IPS DF 4.7 (cell line): Measurements from ENCODE around the gene MAGI2.

Experiments used
- DNase-seq: peaks from one replicate; pipeline ENCODE4 v3.0.0-alpha.2; 2013; ENCODE audit warnings: low spot score; ENCODE audit errors: extremely low read depth

Gene MAGI2

DNA sequence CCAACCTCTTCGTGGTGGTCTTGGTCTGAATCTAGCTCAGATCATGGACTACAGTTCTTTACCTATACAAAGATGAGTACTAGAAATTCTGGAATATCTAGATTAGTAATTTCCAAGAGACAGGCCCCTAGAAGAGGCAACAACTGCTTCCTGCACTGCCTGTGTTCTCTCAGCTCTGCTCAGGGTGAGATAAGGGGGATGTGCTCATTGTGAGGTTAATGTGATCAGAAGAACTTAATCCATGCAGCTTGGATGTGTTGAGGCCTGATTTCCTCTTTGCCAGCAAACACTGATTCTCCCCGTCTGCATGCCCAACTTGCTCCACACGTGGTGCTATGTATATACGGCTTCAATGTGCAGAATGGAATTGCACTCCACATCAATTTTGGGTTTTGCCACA, 1386.9 kb downstream of the MAGI2 start:
- no peak for DNase-seq

DNA sequence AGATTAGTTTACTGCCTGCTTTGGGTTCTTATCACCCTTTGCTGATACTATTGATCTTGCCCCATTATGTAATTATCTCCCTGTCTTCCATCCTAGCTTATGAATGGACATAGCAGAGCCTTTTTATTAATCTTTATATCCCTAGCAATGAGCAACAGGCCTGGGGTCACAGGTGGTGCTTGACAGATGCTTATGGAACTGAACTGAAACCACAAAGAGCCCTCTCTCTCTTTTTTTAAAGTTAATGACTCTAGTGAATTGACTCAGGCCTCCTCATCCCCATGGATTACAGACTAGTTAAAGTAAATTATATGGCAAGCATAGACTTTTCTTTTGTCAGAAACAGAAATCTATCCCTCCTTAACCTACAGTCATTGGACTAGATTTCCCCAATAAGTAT, 1389.7 kb downstream of the MAGI2 start:
- no peak for DNase-seq

DNA sequence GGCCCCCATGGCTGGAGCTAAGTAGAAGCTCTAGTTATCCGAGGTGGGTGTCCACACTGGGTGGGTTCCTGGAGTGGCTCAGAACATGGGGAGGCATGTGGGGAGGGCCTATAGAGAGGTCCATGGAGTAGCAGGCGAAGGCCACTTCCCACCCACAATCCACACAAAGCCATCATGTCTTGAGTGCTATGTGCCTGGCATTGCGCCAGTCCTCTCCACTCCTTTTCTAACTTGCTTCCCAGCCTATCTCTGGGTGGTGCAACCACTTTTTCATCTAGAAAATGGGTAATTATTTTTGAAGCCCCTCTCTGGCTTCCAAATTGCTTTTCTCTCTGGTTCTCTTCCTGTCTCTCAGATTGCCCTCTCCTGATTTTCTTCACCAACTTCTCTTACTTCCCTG, 1391.3 kb downstream of the MAGI2 start:
- no peak for DNase-seq

DNA sequence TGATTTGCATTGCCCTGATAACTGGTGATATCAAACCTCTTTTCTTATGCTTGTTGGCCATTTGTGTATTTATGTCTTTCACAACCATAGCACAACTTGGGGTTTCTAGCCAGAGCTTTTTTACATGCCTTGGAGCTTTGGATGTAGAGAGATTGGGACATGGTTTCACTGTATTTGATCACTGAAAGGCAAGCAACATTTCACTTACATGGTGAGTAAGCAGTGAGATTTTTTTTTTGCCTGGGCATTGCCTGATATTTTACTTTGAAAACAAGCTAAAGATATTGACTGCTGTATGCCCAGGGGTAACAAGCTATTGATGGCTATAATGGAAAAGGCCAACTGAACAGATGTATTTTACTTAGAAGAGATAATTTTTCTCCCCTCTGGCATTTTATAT, 1395.9 kb downstream of the MAGI2 start:
- DNase-seq, result no peak

DNA sequence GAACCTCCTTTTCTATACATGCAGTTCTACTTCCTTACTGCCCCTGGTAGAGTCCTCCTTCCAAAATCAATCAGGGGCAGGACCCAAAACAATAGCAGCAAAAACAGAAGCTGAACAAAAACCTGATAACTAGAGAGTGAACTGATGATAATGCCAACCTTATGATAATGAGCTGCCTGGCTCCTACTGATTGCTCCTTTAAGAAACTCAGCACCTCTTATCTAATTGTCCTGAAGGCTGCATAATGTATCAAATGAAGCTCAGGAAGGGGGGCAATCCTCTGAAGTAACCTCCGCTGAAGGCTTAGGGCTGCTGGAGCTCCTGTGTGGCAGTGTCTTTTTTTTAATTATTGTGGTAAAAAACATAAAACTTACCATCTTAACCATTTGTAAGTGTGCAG, 1397.9 kb downstream of the MAGI2 start:
- no peak for DNase-seq

DNA sequence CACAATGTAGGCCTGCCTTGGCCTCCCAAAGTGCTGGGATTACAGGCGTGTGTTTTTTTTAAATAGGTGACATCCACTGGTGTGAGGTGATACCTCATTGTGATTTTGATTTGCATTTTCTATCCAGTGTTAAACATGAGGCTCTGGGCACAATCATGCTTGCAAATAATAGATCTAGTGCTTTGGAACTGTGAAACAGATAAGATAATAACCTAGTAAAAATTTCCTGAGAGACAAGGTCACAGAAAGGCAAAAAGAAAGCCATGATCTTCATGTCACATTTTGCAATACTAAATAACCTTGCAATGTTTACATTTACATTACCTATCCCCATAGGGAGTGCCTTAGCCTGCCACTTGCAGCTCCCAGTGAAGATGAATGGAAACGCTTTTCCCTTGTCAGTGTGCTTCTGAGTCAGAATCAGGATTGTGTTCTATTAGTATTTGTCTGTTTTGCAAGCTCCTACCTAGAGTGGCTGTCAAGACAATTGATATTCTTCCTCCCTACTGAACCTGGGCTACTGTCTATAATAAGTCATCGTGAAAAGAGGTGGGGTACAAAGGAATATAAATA, 1398.4 kb downstream of the MAGI2 start:
- no peak for DNase-seq

DNA sequence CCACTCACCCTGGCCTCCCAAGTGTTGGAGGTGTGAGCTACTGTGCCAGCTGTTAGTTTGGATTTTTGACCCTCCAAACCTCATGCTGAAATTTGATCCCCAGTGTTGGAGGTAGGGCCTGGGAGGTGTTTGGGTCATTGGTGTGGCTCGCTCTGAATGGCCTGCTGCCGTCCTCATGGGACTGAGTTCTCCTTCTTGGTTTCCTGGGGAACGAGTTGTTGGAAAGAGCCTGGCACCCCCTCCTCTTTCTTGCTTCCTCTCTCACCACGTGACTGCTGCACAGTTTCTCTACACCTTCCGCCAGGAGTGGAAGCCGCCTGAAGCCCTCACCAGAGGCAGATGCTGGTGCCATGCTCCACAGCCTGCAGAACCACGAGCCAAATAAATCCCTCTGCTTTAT, 1401.4 kb downstream of the MAGI2 start:
- DNase-seq, result peak; percentile 69

DNA sequence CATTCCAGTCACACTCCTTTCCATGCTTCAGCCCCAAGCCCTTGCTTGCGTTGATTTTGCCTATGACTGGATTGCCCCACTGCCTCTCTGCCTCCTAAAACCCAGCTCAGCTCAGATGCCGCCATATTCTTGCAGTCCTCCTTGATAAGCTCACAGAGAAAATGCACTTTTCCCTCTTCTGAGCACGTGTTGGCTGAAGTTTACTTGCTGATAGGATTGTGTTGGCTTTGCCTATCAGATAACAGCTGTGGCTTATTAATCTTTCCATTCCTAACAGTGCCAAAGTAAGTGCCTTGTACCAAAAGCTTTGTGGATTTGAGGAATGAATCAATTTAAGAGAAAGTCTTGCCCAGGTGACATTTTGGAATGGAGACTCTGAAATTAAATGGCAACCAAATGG, 1405.7 kb downstream of the MAGI2 start:
- no peak for DNase-seq

DNA sequence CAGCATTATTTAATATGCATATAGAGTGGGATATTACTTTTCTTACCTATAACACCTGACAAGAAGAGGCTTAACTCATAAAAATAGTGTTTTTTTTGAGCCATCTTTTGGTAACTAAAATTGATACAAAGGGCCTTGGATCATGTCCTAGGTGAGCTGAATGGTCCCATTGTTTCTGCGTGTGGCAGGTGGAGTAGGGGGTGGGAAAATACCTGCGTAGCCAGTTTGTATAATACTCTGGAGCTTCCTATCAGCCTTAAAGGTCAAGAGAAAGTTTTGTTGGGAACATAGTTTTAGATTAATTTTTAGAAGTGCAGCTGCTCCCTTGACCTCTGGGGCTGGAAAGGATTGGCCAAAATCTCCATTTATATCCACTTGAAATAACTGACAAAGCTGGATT, 1410.3 kb downstream of the MAGI2 start:
- DNase-seq, result no peak

DNA sequence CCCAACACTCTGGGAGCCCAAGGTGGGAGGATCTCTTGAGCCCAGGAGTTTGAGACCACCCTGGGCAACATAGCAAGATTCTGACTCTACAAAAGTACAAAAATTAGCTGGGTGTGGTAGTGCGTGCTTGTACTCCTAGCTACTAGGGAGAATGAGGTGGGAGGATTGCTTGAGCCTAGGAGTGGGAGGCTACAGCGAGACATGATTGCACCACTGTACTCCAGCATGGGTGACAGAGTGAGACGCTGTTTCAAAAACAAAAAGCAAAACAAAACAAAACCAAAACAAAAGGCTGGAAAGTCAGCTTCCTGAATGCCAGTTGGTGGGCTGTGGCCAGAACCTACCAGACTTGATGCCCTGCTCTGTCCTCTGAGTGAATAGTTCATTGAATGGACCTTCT, 1412.0 kb downstream of the MAGI2 start:
- no peak for DNase-seq

DNA sequence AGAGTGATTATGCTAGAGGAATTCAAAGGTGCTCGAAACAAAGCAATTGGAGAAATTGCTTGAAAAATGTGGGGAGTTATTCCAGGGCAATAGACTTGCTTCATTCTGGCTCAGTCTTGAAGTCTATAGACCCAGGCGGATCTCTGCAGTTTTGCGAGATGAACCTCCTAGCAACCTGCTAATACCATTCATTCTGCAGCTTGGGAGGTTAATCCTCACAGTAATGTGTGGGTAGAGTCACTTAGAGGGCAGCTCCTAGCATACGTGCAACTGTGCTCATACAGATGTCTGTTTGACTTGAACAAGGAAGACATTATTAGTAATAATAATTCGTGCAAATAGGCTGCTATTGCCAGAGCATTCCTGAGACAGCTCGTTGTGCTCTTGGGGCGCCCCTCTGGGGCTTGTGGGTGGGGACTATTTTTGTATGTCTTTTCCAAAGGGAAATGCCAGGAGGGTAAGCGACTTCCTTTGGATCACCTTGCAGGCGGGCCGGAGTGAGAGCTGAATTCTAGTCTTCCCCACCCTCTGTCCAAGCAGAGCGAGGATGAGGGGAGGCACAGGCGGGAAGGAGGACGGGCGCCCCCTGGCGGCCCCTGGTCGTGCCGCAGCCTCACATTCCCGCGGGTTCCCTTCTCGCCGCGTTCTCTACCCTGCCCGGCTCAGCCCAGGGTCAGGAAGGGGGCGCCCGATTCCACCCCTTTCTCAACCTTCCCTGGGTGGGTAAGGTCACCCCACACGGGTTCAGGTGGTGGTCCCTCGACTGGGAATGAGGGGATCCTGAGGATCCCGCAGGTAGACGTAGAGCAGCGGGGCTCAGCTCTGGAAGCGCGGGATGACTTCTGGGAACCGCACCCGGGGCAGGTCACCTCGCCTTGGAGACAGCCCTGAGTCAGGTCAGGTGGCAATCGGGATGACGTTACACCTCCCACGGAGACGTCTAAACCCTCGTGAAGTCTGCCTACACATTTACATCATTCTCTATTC, 1413.4 kb downstream of the MAGI2 start:
- no peak for DNase-seq

DNA sequence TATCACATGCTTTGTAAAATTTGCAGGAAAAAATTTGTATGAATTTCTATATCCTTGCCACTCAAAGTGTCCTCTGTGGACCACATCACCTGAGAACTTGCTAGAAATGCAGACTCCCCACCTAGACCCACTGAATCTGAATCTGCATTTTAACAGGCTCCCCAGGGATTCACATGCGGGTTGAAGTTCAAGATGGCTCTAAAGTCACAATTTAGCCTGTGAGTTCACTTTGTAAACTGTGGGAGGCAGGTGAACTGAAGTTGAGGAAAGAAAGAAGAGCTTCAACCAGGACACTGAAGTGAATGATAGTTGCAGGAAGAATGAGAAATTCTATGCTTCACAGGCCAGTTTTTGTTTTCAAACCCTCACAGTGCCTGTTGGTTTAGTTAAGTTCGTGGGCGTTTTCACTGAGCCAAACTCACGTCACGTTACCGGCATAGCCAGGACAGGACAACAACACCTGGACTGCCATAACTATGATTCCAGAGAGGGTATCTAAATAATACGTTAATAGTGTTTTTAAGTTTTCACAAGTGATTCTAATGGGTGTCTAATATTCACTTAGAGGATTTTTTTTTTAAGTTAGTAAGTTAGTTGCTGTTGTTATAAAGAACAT, 1414.9 kb downstream of the MAGI2 start:
- DNase-seq, result no peak

DNA sequence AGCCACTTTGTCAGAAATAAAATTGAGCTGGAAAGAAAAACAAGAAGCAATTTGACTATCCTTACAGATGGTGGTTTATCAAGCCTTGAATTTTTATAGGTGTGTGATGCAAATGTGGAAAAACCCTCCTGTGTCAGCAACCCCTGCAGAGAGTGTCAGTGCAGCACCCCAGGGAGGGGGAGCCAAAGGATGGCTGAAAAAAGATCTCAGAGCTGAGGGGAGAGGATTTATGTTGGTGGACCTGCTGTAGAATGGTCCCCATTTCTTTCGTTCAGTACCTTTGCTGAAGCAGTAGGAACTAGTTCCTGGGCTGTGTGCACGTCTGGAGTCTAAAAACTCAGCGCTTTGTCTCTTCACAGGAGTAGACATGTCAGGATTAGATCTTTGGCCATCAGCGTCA, 1415.9 kb downstream of the MAGI2 start:
- no peak for DNase-seq

DNA sequence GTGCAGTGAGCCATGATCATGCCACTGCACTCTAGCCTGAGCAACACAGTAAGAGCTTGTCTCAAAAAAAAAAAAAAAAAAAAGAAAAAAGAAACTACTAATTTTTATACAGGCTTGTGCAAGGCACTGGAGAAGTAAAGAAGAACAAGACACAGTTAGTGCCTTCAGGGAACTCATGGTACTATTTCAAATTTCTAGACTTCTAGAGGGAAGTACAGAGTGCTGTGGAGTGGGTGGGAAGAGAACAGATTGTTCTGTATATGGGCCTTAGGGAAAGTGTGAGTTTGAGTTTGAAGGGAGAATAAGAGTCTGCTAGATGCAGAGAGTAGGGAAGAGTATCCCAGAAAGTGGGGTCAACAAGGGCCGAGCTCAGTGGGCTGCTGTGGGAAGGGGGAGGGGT, 1420.1 kb downstream of the MAGI2 start:
- no peak for DNase-seq

DNA sequence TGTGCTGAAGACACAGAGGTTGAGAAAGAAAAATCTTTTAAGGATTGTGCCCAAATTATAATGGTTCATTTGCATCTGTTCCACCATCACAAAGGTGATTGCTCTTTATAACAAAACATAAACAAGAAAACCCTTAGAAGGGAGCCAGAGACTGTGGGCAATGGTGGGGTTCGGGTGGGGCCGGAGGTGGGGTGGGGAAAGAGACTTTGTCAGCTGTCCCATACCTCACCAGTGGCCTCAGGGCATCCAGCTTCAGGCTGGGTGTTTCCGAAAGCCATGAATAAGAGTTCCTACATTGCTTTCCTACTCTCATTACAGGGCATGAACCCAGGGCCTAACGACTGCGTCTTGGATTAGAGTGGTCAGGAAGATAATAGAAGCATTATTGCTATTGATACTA, 1427.0 kb downstream of the MAGI2 start:
- no peak for DNase-seq

DNA sequence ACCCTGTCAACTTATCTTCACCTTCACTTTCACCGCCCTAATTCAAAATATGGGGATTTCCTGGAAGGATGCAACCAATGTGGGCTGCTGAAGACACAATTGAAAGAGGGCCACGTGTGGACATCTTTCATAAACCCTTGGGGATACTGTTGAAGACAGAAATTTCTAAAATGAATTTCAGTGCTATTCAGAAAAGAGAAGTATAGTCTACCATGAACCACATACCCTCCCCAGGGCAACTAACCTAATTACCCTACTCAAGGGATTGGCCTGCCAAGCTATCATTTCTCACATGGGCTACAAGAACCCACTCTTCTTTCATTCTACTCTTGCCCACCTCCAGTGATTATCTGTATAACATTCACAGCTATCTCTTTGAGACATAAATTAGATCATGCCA, 1428.9 kb downstream of the MAGI2 start:
- no peak for DNase-seq

DNA sequence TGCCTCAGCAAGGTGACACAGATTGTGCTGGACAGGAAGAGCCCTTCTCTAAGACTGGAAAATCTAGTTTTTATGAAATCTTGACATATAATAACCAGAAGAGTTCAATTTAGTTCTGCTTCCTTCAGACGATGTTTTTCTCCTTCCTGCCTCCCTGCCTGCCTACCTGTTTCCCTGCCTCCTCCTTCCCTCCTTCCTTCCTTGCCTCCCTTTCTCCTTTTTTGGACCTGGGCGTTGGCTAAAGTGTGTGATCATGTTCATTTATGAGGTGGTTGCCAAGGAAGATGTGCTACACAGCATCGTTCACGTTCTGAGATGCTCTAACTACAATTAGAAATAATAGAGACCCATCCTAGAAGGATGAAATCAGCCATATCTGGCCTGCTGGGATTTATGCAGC, 1430.3 kb downstream of the MAGI2 start:
- no peak for DNase-seq

DNA sequence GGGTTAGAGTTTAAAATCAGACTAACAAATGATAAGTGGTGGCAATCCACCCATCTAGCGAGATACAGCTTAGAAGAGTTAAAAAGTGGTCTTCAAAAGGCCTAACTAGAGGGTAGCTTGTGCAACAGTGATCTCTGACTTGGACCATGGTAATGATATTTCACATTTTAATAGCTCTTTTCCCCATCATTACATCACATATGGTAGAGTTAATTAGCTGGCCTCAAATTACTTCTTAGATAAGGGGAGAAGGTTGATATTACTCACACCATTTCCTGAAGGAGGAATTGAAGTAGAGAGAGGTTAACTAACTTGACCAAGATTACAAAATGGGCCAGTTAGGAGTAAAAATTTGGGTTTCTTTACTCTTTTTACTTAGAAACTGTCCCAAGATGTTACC, 1431.3 kb downstream of the MAGI2 start:
- no peak for DNase-seq

DNA sequence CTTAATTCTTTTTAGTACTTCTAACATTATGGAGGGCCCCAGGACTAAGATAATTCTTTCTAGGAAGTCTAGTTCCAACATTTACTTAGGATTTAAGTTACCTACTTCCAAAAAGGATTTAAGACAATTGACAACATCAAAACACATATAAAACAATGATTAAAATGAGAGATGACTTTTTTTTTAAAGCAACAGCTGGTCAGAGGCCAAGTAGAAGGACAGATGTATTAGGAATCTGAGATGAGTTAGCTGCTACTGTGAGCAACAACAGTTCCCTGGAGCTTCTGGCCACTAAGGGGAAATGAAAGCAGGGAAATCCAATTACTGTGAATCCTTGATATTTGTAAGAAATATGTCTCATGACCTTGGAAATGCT, 1432.6 kb downstream of the MAGI2 start:
- DNase-seq, result no peak

DNA sequence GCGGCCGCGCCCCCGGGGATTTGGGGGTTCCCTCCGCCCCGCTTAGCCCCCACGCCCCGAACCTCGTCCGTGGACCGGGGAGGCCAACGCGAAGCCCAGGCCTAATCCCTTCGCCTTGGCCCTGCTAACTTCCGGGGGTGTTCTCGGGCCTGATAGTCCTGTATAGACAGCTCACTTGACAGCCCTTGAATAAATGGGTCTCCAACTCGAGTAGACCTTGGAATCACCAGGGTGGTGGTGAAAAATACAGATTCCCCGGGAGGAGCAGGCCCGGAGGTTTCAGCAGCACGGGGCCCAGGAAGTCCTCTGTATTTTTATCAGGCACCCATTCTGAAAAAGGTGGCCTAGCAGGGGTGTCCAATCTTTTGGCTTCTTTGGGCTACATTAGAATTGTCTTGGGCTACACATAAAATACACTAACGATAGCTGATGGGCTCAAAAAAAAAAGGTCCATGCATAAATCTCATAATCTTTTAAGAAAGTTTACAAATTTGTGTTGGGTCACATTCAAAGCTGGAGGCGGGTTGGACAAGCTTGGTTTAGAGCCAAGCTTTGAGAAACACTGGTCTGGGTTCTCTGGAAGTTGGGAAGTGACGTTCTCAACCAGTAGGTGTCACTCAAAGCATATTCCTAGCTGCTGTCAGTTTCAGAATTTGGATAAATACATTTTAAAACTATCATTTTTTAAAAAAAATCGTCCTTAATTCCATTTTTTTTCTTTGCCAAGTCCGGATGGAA, 1433.2 kb downstream of the MAGI2 start:
- DNase-seq, result no peak

DNA sequence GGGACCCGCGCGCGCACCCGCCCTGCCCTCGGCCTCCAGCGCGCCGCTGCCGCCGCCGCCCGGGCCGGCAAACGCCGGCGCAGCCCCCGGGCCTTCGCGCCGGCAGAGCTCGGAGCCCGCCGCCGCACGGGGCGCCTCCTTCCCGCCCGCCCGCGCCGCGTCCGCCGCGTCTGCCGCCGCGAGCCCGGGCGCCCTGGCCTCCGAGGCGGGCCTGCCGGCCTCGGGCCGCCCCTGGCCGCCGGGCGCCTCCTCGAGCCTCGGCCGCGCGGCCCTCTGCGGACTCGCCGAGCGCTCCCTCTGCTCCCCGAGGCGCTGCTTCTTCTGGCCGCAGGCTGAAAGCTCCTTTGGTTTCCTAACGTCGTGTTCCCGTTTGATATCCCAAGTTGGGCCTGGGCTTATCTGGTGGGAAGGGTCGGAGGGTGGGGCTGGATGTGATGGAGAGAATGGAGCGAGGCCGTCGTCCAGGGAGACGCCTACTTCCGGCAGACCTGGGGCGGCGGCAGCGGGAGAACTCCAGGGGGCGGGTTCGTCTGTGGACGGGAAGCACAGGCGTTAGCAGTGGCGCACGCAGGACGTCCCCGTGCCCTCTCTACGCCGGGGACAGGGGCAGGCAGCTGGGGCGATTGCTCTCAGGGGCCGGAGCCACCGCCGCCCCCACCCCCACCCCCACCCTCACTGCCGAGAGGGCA, 1433.9 kb downstream of the MAGI2 start:
- no peak for DNase-seq
